ENCODE measurements around the gene SYNC. TPM values are rescaled to one million over a fixed set of nuclear protein-coding genes. Genes with fewer than 3 reads are reported as not detected.
A peak's percentile ranks its signal among the peaks of the same experiment; 100 is the strongest.

Gene SYNC
- total and polyA plus RNA-seq, 3 donors from 2014 or later = 9.0 to 12.4 (median 11.8) TPM

GRCh38 chr1:32748348-32748747 lies 45.8 kb upstream of the SYNC start:
- no peak overlapping the region for H3K27ac ChIP-seq
- no peaks in the 10 kb centered on the region for H3K9me3 ChIP-seq
- no peak for TF ChIP-seq CTCF (IDR thresholded peaks at IDR 0.05)
- TF ChIP-seq POLR2A (IDR thresholded peaks at IDR 0.05) = no peak
- no peaks in the 10 kb centered on the region for H3K36me3 ChIP-seq (ENCODE audit: low read depth, missing control alignments)
- no peak overlapping the region for H3K4me3 ChIP-seq
- intact Hi-C loops (cut with DNase I; ENCODE audit: low total_unique reads) = no loop called here
- DNase-seq = no peak
- 96 to 98% methylated on average over 4 of the region's 4 CpGs for WGBS, 2 donors
- peaks cover 9% of the 10 kb centered on the region for H3K4me1 ChIP-seq
- no peaks in the 10 kb centered on the region for H3K27me3 ChIP-seq

DNA sequence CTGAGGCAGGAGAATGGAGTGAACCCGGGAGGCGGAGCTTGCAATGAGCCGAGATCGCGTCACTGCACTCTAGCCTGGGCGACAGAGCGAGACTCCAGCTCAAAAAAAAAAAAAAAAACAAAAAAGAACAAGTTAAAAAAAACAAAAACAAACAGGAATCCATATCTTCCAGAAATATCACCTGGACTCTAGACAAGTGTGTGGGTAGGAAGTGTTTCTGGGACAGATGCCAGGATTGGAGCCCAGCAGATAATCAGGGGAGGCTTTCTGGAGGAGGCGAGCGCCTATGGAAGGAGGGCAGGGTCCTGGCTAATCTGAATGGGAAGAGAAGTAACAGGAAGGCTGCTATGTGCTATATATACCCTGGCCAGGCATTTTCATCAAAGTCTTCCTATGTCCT lies 43.6 kb upstream of the SYNC start:
- peaks cover 13% of the 10 kb centered on the region for H3K4me1 ChIP-seq
- DNase-seq = no peak
- intact Hi-C loops (cut with DNase I; ENCODE audit: low total_unique reads) = no loop called here
- no peaks in the 10 kb centered on the region for H3K36me3 ChIP-seq (ENCODE audit: low read depth, missing control alignments)
- no peak overlapping the region for H3K4me3 ChIP-seq
- no peak overlapping the region for H3K27ac ChIP-seq
- 62 to 73% methylated on average over 9 of the region's 9 CpGs for WGBS, 2 donors
- TF ChIP-seq POLR2A (IDR thresholded peaks at IDR 0.05) (no peak), CTCF (IDR thresholded peaks at IDR 0.05) (no peak)
- H3K27me3 ChIP-seq = no peaks in the 10 kb centered on the region
- no peaks in the 10 kb centered on the region for H3K9me3 ChIP-seq

DNA sequence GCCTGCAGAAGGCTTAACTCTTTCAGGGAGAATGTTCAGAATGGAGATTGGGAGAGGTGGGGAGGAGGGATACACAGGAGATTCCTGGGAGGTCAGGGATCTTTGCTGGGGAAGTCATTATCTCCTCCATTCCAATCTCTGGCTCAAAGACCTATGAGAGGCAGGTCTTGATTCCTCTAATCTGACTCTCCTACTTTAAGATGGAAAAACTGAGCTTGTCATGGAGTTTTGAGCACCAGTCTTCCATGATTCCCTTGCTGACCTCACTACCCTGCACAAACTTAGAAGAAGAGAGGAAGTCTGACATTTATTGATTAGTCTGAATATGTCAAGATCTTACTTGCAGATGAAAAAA lies 41.5 kb upstream of the SYNC start:
- no peaks in the 10 kb centered on the region for H3K36me3 ChIP-seq (ENCODE audit: low read depth, missing control alignments)
- TF ChIP-seq CTCF (IDR thresholded peaks at IDR 0.05) (no peak), POLR2A (IDR thresholded peaks at IDR 0.05) (no peak)
- peak overlapping the region in 1 of 2 donors; percentile 80 for H3K27ac ChIP-seq
- no peak for DNase-seq
- H3K4me1 ChIP-seq = peaks cover 18% of the 10 kb centered on the region
- no peak overlapping the region for H3K4me3 ChIP-seq
- no peaks in the 10 kb centered on the region for H3K27me3 ChIP-seq
- intact Hi-C loops (cut with DNase I; ENCODE audit: low total_unique reads) = no loop called here
- H3K9me3 ChIP-seq = no peaks in the 10 kb centered on the region

GRCh38 chr1:32743380-32744070 lies 41.0 kb upstream of the SYNC start:
- TF ChIP-seq CTCF (IDR thresholded peaks at IDR 0.05) (no peak), POLR2A (IDR thresholded peaks at IDR 0.05) (no peak)
- intact Hi-C loops (cut with DNase I; ENCODE audit: low total_unique reads) = no loop called here
- H3K4me1 ChIP-seq = peaks cover 18% of the 10 kb centered on the region
- WGBS, 2 donors = 42 to 47% methylated on average over 5 to 6 of the region's 6 CpGs
- no peak for DNase-seq
- H3K9me3 ChIP-seq = no peaks in the 10 kb centered on the region
- no peaks in the 10 kb centered on the region for H3K36me3 ChIP-seq (ENCODE audit: low read depth, missing control alignments)
- H3K27ac ChIP-seq = peak overlapping the region; percentile 78 to 80
- no peak overlapping the region for H3K4me3 ChIP-seq
- no peaks in the 10 kb centered on the region for H3K27me3 ChIP-seq

- no peaks in the 10 kb centered on the region for H3K27me3 ChIP-seq
- no peak for DNase-seq
- TF ChIP-seq CTCF (IDR thresholded peaks at IDR 0.05) = no peak
- TF ChIP-seq POLR2A (IDR thresholded peaks at IDR 0.05) = no peak
- H3K36me3 ChIP-seq (ENCODE audit: low read depth, missing control alignments) = no peaks in the 10 kb centered on the region
- WGBS, 2 donors = 59 to 66% methylated on average over 4 of the region's 4 CpGs
- intact Hi-C loops (cut with DNase I; ENCODE audit: low total_unique reads) = no loop called here
- H3K4me1 ChIP-seq = peaks cover 18% of the 10 kb centered on the region
- H3K4me3 ChIP-seq = peak overlapping the region in 1 of 2 donors; percentile 80
- H3K27ac ChIP-seq = peak overlapping the region; percentile 78 to 80
- no peaks in the 10 kb centered on the region for H3K9me3 ChIP-seq
These were observed 40.4 kb upstream of the SYNC start for GRCh38 chr1:32742956-32743355.

Measured in testis (tissue), 3 donors.